HG03066 (cell line): Measurements from ENCODE around the gene ARHGAP44.
A peak's percentile ranks its signal among the peaks of the same experiment; 100 is the strongest.

Experiments used
- ATAC-seq: cut with Tn5 transposase; IDR thresholded peaks from one replicate; pipeline ENCODE4 v1.9.1; 2021; ENCODE audit warnings: low read depth; ENCODE audit not compliant: unreplicated experiment

The ARHGAP44 gene

GRCh38 chr17:13010959-13011358 lies 221.7 kb downstream of the ARHGAP44 start:
- ATAC-seq = no peak

- no peak for ATAC-seq
These were observed 225.5 kb downstream of the ARHGAP44 start for GRCh38 chr17:13014801-13015200.

GRCh38 chr17:13016881-13017654 lies 227.8 kb downstream of the ARHGAP44 start:
- peak; percentile 15 for ATAC-seq

- peak; percentile 95 for ATAC-seq
These were observed 228.6 kb downstream of the ARHGAP44 start, which contains the start of gene ELAC2 for GRCh38 chr17:13017655-13018459. ELAC2 (minus strand) TSS chr17:13018027; CDS start chr17:13017947, 80 bp downstream.

- no peak for ATAC-seq
These were observed 234.7 kb downstream of the ARHGAP44 start for GRCh38 chr17:13024016-13024415.

- no peak for ATAC-seq
These were observed 235.4 kb downstream of the ARHGAP44 start for GRCh38 chr17:13024526-13025257.

GRCh38 chr17:13025258-13025627 lies 235.9 kb downstream of the ARHGAP44 start:
- ATAC-seq = no peak

GRCh38 chr17:13025687-13026086 lies 236.4 kb downstream of the ARHGAP44 start:
- ATAC-seq = no peak

- no peak for ATAC-seq
These were observed 237.9 kb downstream of the ARHGAP44 start for GRCh38 chr17:13027246-13027645.

GRCh38 chr17:13029340-13029739 lies 240.0 kb downstream of the ARHGAP44 start:
- ATAC-seq = no peak

GRCh38 chr17:13030056-13030455 lies 240.8 kb downstream of the ARHGAP44 start:
- no peak for ATAC-seq

- ATAC-seq = no peak
These were observed 241.4 kb downstream of the ARHGAP44 start for GRCh38 chr17:13030459-13031300.

GRCh38 chr17:13031718-13032350 lies 242.5 kb downstream of the ARHGAP44 start:
- ATAC-seq = peak; percentile 75

- ATAC-seq = no peak
These were observed 246.1 kb downstream of the ARHGAP44 start for GRCh38 chr17:13035420-13035819.

GRCh38 chr17:13036751-13037150 lies 247.5 kb downstream of the ARHGAP44 start:
- ATAC-seq = no peak

- no peak for ATAC-seq
These were observed 249.8 kb downstream of the ARHGAP44 start for GRCh38 chr17:13038931-13039665.
